ENCODE measurements around the gene COA6. TPM values are rescaled to one million over a fixed set of nuclear protein-coding genes. Genes with fewer than 3 reads are reported as not detected.

Gene COA6
- total and polyA plus RNA-seq, 2 donors from 2014 or later, result 21.2 to 76.4 TPM

DNA sequence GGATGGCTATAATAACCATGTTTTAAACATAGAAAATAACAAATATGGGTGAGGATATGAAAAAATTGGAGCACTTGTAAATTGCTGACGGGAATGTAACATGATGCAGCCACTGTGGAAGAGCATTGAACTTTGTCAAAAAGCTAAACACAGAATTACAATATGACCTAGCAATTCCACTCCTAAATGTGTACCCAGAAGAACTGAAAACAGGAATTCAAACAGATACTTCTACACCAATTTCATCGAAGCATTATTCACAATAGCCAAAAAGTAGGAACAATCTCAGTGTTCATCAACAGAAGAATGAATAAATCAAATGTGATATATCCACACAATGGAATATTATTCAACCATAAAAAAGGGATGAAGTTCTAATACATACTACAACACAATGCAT lies 32.7 kb upstream of the COA6 start:
- Histone ChIP-seq H3K4me3 (ENCODE audit: low read length in 3 of 3) (no peak overlapping the region), H3K9ac (ENCODE audit: low read length in 3 of 3) (no peak overlapping the region), H3K4me1 (ENCODE audit: control insufficient read depth in 2 of 3, insufficient read depth in 2 of 3, low read depth in 1 of 3, low read length in 3 of 3) (no peaks in the 10 kb centered on the region), H3K27ac (ENCODE audit: low read depth in 2 of 2, low read length in 2 of 2) (no peak overlapping the region), H3K27me3 (ENCODE audit: control insufficient read depth, insufficient read depth, low read length) (no peaks in the 10 kb centered on the region), H3K36me3 (ENCODE audit: control insufficient read depth in 2 of 3, insufficient read depth in 3 of 3, low read length in 3 of 3) (no peaks in the 10 kb centered on the region), H3K9me3 (ENCODE audit: control insufficient read depth in 2 of 3, insufficient read depth in 1 of 3, low read length in 3 of 3) (peaks cover 2 to 27% (median 7%) of the 10 kb centered on the region in 3 donors)
- DNase-seq (no peak), FAIRE-seq (no peak)
- TF ChIP-seq, protein P1, sequence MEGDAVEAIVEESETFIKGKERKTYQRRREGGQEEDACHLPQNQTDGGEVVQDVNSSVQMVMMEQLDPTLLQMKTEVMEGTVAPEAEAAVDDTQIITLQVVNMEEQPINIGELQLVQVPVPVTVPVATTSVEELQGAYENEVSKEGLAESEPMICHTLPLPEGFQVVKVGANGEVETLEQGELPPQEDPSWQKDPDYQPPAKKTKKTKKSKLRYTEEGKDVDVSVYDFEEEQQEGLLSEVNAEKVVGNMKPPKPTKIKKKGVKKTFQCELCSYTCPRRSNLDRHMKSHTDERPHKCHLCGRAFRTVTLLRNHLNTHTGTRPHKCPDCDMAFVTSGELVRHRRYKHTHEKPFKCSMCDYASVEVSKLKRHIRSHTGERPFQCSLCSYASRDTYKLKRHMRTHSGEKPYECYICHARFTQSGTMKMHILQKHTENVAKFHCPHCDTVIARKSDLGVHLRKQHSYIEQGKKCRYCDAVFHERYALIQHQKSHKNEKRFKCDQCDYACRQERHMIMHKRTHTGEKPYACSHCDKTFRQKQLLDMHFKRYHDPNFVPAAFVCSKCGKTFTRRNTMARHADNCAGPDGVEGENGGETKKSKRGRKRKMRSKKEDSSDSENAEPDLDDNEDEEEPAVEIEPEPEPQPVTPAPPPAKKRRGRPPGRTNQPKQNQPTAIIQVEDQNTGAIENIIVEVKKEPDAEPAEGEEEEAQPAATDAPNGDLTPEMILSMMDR (IDR thresholded peaks at IDR 0.05; ENCODE audit: borderline replicate concordance, extremely low read depth, insufficient read depth), result no peak
- intact Hi-C loops (cut with DNase I), result no loop called here

DNA sequence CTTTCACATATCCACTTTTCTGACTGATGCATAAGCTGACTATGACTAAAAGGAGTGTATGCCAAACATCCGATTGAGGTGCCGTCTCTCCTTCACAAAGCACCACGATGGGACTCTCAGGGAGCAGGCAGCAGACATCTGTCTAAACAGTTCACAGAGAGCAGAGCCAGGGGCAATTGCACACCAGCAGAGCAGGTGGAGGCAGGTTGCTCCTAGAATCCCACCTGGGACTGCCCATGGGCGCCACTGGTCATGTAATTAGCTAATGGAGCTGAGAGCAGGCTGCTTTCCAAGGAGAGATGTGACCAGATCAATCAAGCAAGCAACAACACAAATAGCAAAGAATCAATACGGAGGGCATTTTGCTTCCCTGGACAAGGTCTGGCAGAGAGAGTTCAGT lies 30.5 kb upstream of the COA6 start:
- DNase-seq (no peak), FAIRE-seq (no peak)
- no peak overlapping the region for H3K4me3 ChIP-seq (ENCODE audit: low read length in 3 of 3)
- H3K27ac ChIP-seq (ENCODE audit: low read depth in 2 of 2, low read length in 2 of 2), result no peak overlapping the region
- no peaks in the 10 kb centered on the region for H3K27me3 ChIP-seq (ENCODE audit: control insufficient read depth, insufficient read depth, low read length)
- peaks cover 2 to 12% (median 4%) of the 10 kb centered on the region in 3 donors for H3K9me3 ChIP-seq (ENCODE audit: control insufficient read depth in 2 of 3, insufficient read depth in 1 of 3, low read length in 3 of 3)
- intact Hi-C loops (cut with DNase I), result no loop called here
- no peaks in the 10 kb centered on the region for H3K4me1 ChIP-seq (ENCODE audit: control insufficient read depth in 2 of 3, insufficient read depth in 2 of 3, low read depth in 1 of 3, low read length in 3 of 3)
- TF ChIP-seq, protein P1 (IDR thresholded peaks at IDR 0.05; ENCODE audit: borderline replicate concordance, extremely low read depth, insufficient read depth), result no peak
- H3K36me3 ChIP-seq (ENCODE audit: control insufficient read depth in 2 of 3, insufficient read depth in 3 of 3, low read length in 3 of 3), result no peaks in the 10 kb centered on the region
- no peak overlapping the region for H3K9ac ChIP-seq (ENCODE audit: low read length in 3 of 3)

DNA sequence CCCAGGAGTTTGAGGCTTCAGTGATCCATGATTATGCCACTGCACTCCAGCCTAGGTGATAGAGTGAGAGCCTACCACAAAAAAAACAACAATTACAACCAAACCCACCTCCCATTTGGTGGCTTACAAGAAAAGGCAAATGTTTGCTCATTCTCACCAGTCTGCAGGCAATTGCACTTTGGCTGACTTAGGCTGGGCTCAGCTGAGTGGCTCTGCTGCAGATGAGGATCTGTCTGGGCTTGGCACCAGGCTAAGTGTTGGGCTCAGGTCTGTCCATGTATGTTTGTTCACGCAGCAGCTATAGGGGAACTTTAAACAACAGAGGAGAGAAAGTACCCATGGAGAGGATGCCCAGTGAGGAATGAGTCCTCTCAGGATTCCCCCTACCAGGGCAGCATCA lies 28.0 kb upstream of the COA6 start:
- TF ChIP-seq, protein P1 (IDR thresholded peaks at IDR 0.05; ENCODE audit: borderline replicate concordance, extremely low read depth, insufficient read depth), result no peak
- no peak overlapping the region for H3K4me3 ChIP-seq (ENCODE audit: low read length in 3 of 3)
- H3K27ac ChIP-seq (ENCODE audit: low read depth in 2 of 2, low read length in 2 of 2), result no peak overlapping the region
- FAIRE-seq, result no peak
- no peaks in the 10 kb centered on the region for H3K27me3 ChIP-seq (ENCODE audit: control insufficient read depth, insufficient read depth, low read length)
- no peak overlapping the region for H3K9ac ChIP-seq (ENCODE audit: low read length in 3 of 3)
- peaks cover 0 to 4% (median 2%) of the 10 kb centered on the region in 3 donors for H3K9me3 ChIP-seq (ENCODE audit: control insufficient read depth in 2 of 3, insufficient read depth in 1 of 3, low read length in 3 of 3)
- intact Hi-C loops (cut with DNase I), result no loop called here
- no peaks in the 10 kb centered on the region for H3K36me3 ChIP-seq (ENCODE audit: control insufficient read depth in 2 of 3, insufficient read depth in 3 of 3, low read length in 3 of 3)
- DNase-seq, result no peak
- H3K4me1 ChIP-seq (ENCODE audit: control insufficient read depth in 2 of 3, insufficient read depth in 2 of 3, low read depth in 1 of 3, low read length in 3 of 3), result no peaks in the 10 kb centered on the region

DNA sequence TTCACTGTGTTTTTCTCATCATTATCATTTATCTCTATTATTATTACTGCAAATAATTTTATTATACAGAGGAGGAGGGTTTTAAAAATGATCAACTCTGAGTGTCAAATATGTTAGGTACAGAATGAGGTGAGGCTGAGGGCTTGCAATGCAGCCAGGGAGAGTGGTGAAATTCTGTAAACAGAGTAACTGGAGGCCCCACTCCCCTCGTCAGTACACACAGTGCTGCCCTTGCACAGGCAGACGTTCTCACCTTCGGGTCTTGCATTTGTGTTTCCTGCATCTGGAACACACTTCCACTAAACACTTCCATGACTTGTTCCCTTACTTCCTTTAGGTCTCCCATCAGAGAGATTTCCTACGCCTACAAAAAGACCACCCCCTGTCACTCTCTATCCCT lies 24.3 kb upstream of the COA6 start:
- no peak overlapping the region for H3K27ac ChIP-seq (ENCODE audit: low read depth in 2 of 2, low read length in 2 of 2)
- H3K4me3 ChIP-seq (ENCODE audit: low read length in 3 of 3), result no peak overlapping the region
- H3K36me3 ChIP-seq (ENCODE audit: control insufficient read depth in 2 of 3, insufficient read depth in 3 of 3, low read length in 3 of 3), result no peaks in the 10 kb centered on the region
- TF ChIP-seq, protein P1 (IDR thresholded peaks at IDR 0.05; ENCODE audit: borderline replicate concordance, extremely low read depth, insufficient read depth), result no peak
- intact Hi-C loops (cut with DNase I), result no loop called here
- DNase-seq, result no peak
- no peaks in the 10 kb centered on the region for H3K4me1 ChIP-seq (ENCODE audit: control insufficient read depth in 2 of 3, insufficient read depth in 2 of 3, low read depth in 1 of 3, low read length in 3 of 3)
- H3K9ac ChIP-seq (ENCODE audit: low read length in 3 of 3), result no peak overlapping the region
- FAIRE-seq, result no peak
- H3K27me3 ChIP-seq (ENCODE audit: control insufficient read depth, insufficient read depth, low read length), result no peaks in the 10 kb centered on the region
- H3K9me3 ChIP-seq (ENCODE audit: control insufficient read depth in 2 of 3, insufficient read depth in 1 of 3, low read length in 3 of 3), result peaks cover 0 to 2% (median 0%) of the 10 kb centered on the region in 3 donors
